D341Med (cell line): ENCODE data around the gene TNFAIP8L1.

ENCODE experiments used
- DNase-seq: peaks from one replicate; pipeline ENCODE4 v3.0.0; 2012; ENCODE audit warnings: low spot score

The TNFAIP8L1 gene

GRCh38 chr19:4649392-4650047 is 10.2 kb downstream of the TNFAIP8L1 start:
- no peak for DNase-seq

- no peak for DNase-seq
Observed at GRCh38 chr19:4650159-4650558, 10.8 kb downstream of the TNFAIP8L1 start.

- peak; percentile 32 for DNase-seq
Observed at GRCh38 chr19:4652075-4652474, 12.8 kb downstream of the TNFAIP8L1 start.

GRCh38 chr19:4653793-4654436 is 14.6 kb downstream of the TNFAIP8L1 start:
- no peak for DNase-seq

- peak; percentile 32 for DNase-seq
Observed at GRCh38 chr19:4654437-4655361, 15.4 kb downstream of the TNFAIP8L1 start.

GRCh38 chr19:4656102-4656501 is 16.8 kb downstream of the TNFAIP8L1 start:
- no peak for DNase-seq

- no peak for DNase-seq
Observed at GRCh38 chr19:4657262-4657661, 17.9 kb downstream of the TNFAIP8L1 start.

GRCh38 chr19:4657835-4658234 is 18.5 kb downstream of the TNFAIP8L1 start:
- DNase-seq, result no peak

GRCh38 chr19:4660181-4660791 is 21.0 kb downstream of the TNFAIP8L1 start:
- DNase-seq, result peak; percentile 82

GRCh38 chr19:4660993-4661392 is 21.7 kb downstream of the TNFAIP8L1 start:
- no peak for DNase-seq

- no peak for DNase-seq
Observed at GRCh38 chr19:4662020-4662695, 22.8 kb downstream of the TNFAIP8L1 start.

GRCh38 chr19:4662812-4663211 is 23.5 kb downstream of the TNFAIP8L1 start:
- DNase-seq, result no peak

GRCh38 chr19:4664642-4665041 is 25.3 kb downstream of the TNFAIP8L1 start:
- DNase-seq, result no peak

GRCh38 chr19:4669723-4670480 is 30.6 kb downstream of the TNFAIP8L1 start, which contains the start of gene MYDGF:
TSS of gene MYDGF (minus strand) at chr19:4670342. CDS start at chr19:4670334, 8 bp downstream.
- peak; percentile 100 for DNase-seq

GRCh38 chr19:4671185-4671851 is 32.0 kb downstream of the TNFAIP8L1 start:
- no peak for DNase-seq

GRCh38 chr19:4673216-4673615 is 33.9 kb downstream of the TNFAIP8L1 start:
- DNase-seq, result no peak

- no peak for DNase-seq
Observed at GRCh38 chr19:4673726-4674125, 34.4 kb downstream of the TNFAIP8L1 start.

GRCh38 chr19:4675346-4675745 is 36.0 kb downstream of the TNFAIP8L1 start:
- no peak for DNase-seq

GRCh38 chr19:4676955-4677731 is 37.8 kb downstream of the TNFAIP8L1 start:
- DNase-seq, result peak; percentile 82
